Ectodermal cell (in vitro differentiated cells): Measurements from ENCODE around the gene SNRPF.
A peak's percentile ranks its signal among the peaks of the same experiment; 100 is the strongest.

Experiments used
- H3K27ac ChIP-seq: 2 replicates; pipeline ENCODE4 v1.7.0; 2013; ENCODE audit warnings: mild to moderate bottlenecking, low read depth, low read length; ENCODE audit not compliant: insufficient read depth, poor library complexity, severe bottlenecking
- H3K27me3 ChIP-seq: 2 replicates; pipeline ENCODE4 v1.7.0; 2013; ENCODE audit warnings: mild to moderate bottlenecking, low read length; ENCODE audit not compliant: insufficient read depth, control insufficient read depth, poor library complexity, severe bottlenecking
- H3K36me3 ChIP-seq: one replicate; pipeline ENCODE4 v1.7.0; 2013; ENCODE audit warnings: low read length; ENCODE audit not compliant: control insufficient read depth, insufficient read depth
- H3K4me1 ChIP-seq: one replicate; pipeline ENCODE4 v1.7.0; 2013; ENCODE audit warnings: low read length; ENCODE audit not compliant: control insufficient read depth, insufficient read depth
- H3K4me3 ChIP-seq: 2 replicates; pipeline ENCODE4 v1.7.0; 2013; ENCODE audit warnings: low read depth, low read length, control low read depth; ENCODE audit not compliant: insufficient read depth
- H3K9me3 ChIP-seq: 2 replicates; pipeline ENCODE4 v1.7.0; 2013; ENCODE audit warnings: mild to moderate bottlenecking, low read length, moderate library complexity; ENCODE audit not compliant: control insufficient read depth
- WGBS, 2 experiments: methylation state at CpG; one replicate each; pipeline ENCODE4 v1.1.7; 2013; ENCODE audit warnings: missing lambda C conversion rate in 2 of 2; 5-methylcytosine and 5-hydroxymethylcytosine counted together

SNRPF gene

DNA sequence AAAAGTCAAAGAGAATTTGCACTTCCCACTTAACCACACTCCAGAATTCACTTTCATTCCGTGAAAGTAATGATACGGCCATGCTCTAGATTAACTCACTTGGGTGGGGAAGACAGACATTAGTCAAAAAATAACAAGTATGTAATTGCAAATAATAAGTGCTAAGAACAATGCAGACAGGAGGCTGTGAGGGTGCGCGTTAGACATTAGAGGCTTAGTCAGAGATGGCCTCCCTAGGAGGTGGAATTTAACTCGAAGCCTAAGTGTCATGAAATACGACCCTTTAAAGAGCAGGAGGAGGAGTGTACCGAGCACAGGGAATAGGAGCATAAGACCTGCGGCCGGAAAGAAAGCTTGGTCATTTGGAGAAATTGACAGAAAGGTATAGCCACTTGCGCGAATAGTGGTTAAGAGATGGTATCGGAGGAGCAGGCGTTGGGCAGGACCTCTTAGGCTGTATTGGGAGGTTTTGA is 628 bp downstream of the SNRPF start:
- Histone ChIP-seq H3K9me3 (no peaks in the 10 kb centered on the region), H3K27me3 (no peaks in the 10 kb centered on the region), H3K4me1 (peaks cover 6% of the 10 kb centered on the region), H3K4me3 (peak overlapping the region; percentile 82), H3K27ac (peak overlapping the region; percentile 89), H3K36me3 (peaks cover 30% of the 10 kb centered on the region)
- 1 to 2% methylated on average over 11 to 13 of the region's 13 CpGs for WGBS, 2 experiments

DNA sequence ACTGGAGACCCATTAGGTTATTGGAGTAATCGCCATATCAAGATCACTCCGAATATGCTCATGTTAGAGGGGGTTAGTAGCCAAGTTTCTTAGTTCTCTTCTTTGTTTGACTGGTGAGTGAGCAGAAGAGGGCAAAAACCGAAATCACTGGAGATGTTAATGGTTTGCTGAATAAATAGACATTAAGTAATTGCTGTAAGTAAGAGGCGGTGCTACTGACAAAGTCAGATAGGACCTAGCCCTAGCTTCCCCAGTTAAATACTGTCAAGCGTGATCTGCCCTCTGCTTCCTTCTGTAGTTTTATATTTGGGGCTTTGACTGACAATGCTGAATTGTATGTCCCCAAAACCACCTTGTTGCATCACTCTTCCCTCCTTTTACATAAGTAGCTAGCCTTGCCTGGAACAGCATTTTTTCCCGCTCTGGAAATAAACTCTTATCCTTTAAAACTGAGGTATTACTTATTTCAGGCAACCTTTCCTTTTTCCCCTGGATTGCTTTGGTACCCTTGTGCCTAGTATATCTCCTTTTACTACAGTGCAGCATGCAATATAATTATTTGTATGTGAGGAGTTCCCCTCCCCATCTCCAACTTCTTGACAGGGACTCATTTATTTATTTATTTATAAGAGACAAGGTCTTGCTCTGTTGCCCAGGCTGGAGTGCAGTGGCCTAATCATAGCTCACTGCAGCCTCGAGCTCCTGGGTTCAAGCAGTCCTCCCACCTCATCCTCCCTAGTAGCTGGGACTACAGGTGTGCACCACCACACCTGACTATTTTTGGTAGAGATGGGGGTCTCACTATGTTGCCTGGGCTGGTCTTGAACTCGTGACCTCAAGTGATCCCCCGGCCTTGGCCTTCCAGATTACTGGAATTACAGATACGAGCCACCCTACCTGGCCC is 1.4 kb downstream of the SNRPF start:
- Histone ChIP-seq H3K9me3 (no peaks in the 10 kb centered on the region), H3K4me1 (peaks cover 6% of the 10 kb centered on the region), H3K36me3 (peaks cover 34% of the 10 kb centered on the region), H3K27ac (no peak overlapping the region), H3K27me3 (no peaks in the 10 kb centered on the region), H3K4me3 (peak overlapping the region; percentile 82)
- 73 to 78% methylated on average over 10 of the region's 10 CpGs for WGBS, 2 experiments

GRCh38 chr12:95862038-95862437 is 3.3 kb downstream of the SNRPF start:
- Histone ChIP-seq H3K36me3 (peaks cover 34% of the 10 kb centered on the region), H3K27ac (no peak overlapping the region)
- WGBS, 2 experiments, result 93 to 100% methylated on average over 3 of the region's 3 CpGs

GRCh38 chr12:95863337-95863736 is 4.6 kb downstream of the SNRPF start:
- H3K4me3 ChIP-seq, result no peak overlapping the region
- peaks cover 38% of the 10 kb centered on the region for H3K36me3 ChIP-seq
- H3K9me3 ChIP-seq, result no peaks in the 10 kb centered on the region
- no peaks in the 10 kb centered on the region for H3K27me3 ChIP-seq
- no peaks in the 10 kb centered on the region for H3K4me1 ChIP-seq
- no peak overlapping the region for H3K27ac ChIP-seq

More at GRCh38 chr12:95862038-95862437, 3.3 kb downstream of the SNRPF start:
- Histone ChIP-seq H3K4me1 (peaks cover 6% of the 10 kb centered on the region), H3K27me3 (no peaks in the 10 kb centered on the region), H3K9me3 (no peaks in the 10 kb centered on the region), H3K4me3 (no peak overlapping the region)

- 93 to 97% methylated on average over 4 of the region's 4 CpGs for WGBS, 2 experiments
- Histone ChIP-seq H3K27ac (no peak overlapping the region), H3K4me3 (no peak overlapping the region)
Observed at GRCh38 chr12:95870897-95871296, 12.1 kb downstream of the SNRPF start.

DNA sequence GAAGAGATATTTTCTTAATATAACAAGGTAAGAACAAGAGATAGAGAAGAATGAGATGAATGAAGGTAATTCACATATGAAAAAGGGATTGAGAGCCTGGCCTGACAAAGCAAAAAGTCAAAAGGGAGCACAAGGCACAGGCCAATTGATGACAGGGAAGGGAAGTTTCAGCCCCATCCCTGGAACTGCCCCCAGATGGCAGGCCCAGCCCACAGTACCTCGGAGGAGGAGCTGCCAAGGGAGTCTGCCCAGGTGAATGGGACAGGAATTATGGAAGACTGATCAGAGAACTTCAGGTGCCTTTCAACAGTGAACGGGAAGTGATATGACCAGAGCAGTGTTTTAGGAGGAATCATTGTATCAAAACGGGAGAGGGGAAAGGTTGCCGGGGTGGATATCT is 15.7 kb downstream of the SNRPF start:
- Histone ChIP-seq H3K27ac (no peak overlapping the region), H3K36me3 (no peaks in the 10 kb centered on the region), H3K27me3 (no peaks in the 10 kb centered on the region), H3K4me3 (no peak overlapping the region), H3K4me1 (no peaks in the 10 kb centered on the region), H3K9me3 (no peaks in the 10 kb centered on the region)
- WGBS, 2 experiments, result 81 to 87% methylated on average over 4 of the region's 4 CpGs

More at GRCh38 chr12:95870897-95871296, 12.1 kb downstream of the SNRPF start:
- H3K36me3 ChIP-seq, result peaks cover 4% of the 10 kb centered on the region
- H3K9me3 ChIP-seq, result no peaks in the 10 kb centered on the region
- no peaks in the 10 kb centered on the region for H3K27me3 ChIP-seq
- no peaks in the 10 kb centered on the region for H3K4me1 ChIP-seq

GRCh38 chr12:95877622-95878021 is 18.9 kb downstream of the SNRPF start:
- H3K4me1 ChIP-seq, result no peaks in the 10 kb centered on the region
- H3K4me3 ChIP-seq, result no peak overlapping the region
- no peaks in the 10 kb centered on the region for H3K27me3 ChIP-seq
- H3K36me3 ChIP-seq, result no peaks in the 10 kb centered on the region
- H3K9me3 ChIP-seq, result no peaks in the 10 kb centered on the region
- 68 to 77% methylated on average over 2 of the region's 2 CpGs for WGBS, 2 experiments
- no peak overlapping the region for H3K27ac ChIP-seq

GRCh38 chr12:95880895-95881294 is 22.1 kb downstream of the SNRPF start:
- Histone ChIP-seq H3K9me3 (no peaks in the 10 kb centered on the region), H3K4me3 (no peak overlapping the region), H3K36me3 (no peaks in the 10 kb centered on the region), H3K27me3 (no peaks in the 10 kb centered on the region), H3K4me1 (no peaks in the 10 kb centered on the region), H3K27ac (no peak overlapping the region)
- 91 to 100% methylated on average over 1 of the region's 1 CpG for WGBS, 2 experiments

- 96% methylated on average over 3 of the region's 3 CpGs for WGBS, 2 experiments
- Histone ChIP-seq H3K36me3 (no peaks in the 10 kb centered on the region), H3K27me3 (no peaks in the 10 kb centered on the region), H3K27ac (no peak overlapping the region), H3K9me3 (no peaks in the 10 kb centered on the region), H3K4me3 (no peak overlapping the region), H3K4me1 (no peaks in the 10 kb centered on the region)
Observed at GRCh38 chr12:95881331-95881955, 22.7 kb downstream of the SNRPF start.

DNA sequence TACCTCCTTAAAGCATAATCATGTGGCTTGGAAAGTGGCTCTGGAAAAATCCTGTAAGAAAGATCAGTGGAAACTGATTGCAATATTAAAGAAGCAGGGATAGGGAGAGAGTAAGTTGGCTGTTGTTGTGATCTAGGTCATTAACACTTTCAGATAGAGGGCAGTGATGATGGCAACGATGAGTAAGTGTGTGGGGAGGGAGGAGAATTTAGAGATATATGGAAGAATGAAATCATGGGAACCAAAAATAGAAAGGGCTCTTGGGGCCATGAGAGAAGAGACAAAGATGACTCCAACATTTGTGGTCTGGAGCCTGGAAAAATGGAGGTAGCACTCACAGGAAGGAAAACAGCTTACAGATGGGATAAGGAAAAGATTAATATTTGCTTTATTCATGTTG is 23.3 kb downstream of the SNRPF start:
- H3K9me3 ChIP-seq, result no peaks in the 10 kb centered on the region
- H3K36me3 ChIP-seq, result no peaks in the 10 kb centered on the region
- no peaks in the 10 kb centered on the region for H3K4me1 ChIP-seq
- no peaks in the 10 kb centered on the region for H3K27me3 ChIP-seq
- no peak overlapping the region for H3K4me3 ChIP-seq
- no peak overlapping the region for H3K27ac ChIP-seq
- WGBS, 2 experiments, result 81 to 86% methylated on average over 1 of the region's 1 CpG
